GM21717 (cell line): ENCODE results near the gene VAMP8.
"Not testable (repeated sequence)": the region's sequence is repeated elsewhere in the genome, so short reads cannot be mapped to it uniquely, and the experiment has no call there.

Source experiments
- ATAC-seq: cut with Tn5 transposase; IDR thresholded peaks from one replicate; pipeline ENCODE4 v1.9.1; 2021; ENCODE audit warnings: mild to moderate bottlenecking, moderate library complexity; ENCODE audit not compliant: unreplicated experiment

VAMP8 gene

DNA sequence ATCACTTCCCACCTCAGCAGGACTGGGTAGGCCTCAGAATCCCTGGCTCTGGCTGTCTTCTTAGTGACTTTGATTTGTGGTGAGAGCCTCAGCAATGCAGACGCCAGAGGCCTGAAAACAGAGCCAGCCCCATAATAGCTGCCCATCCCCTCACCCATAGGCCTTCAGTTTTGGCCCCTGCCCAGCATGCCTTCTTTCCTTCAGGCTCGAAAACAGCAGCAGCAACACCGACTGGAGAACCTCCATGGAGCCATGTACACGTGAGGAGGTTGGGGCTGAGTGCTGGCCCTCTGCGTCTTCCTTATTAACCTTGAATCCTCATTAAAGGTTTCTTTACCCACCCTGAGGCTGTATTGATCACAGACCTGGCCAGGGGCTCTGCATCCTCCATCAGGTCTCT, 19.9 kb downstream of the VAMP8 start:
- ATAC-seq = no peak

GRCh38 chr2:85598594-85599340, 21.4 kb downstream of the VAMP8 start:
- ATAC-seq = no peak

GRCh38 chr2:85599468-85600234, 22.3 kb downstream of the VAMP8 start:
- no peak for ATAC-seq

- ATAC-seq = no peak
Measured at GRCh38 chr2:85600235-85600575, 22.8 kb downstream of the VAMP8 start.

DNA sequence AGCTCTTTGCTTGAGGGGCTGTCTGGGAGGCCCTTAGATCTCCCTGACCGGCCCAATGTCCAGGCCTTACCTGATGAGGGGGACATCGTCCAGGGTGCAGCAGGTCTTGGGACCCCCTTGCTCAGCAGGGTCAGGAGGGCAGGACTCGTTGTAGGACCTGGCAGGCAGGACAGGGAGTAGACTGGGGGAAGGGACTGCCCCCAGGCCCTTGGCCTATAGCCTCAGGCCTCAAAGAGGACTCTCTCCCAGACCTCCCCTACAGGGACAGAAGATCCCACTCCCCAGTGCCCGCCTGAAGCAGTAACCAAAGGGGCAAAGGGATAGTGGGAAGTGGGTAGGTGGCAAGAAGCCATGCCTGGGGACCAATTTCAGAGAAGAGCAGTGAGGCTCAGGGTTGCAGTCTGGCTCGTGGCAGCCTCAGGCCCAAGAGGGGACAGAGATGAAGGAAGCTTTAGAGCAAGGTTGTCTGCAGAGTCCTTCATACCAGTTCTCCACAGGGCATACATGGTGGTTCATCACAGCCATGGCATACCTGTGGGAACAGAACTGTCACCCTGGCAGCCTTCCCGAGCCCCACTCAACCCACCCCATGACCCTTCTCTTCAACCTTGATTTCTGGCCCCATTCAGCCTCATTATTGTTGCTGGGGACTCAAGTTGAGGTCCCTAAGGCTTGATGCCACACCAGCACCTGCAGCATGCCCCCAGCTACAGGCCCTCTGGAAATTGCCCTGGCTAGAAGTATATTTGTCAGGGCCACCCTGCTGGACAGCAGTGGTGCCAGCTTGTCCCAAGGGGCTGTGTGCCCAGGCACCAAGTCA, 23.8 kb downstream of the VAMP8 start:
- no peak for ATAC-seq

GRCh38 chr2:85601771-85602475, 24.5 kb downstream of the VAMP8 start:
- peak; percentile 24 for ATAC-seq

DNA sequence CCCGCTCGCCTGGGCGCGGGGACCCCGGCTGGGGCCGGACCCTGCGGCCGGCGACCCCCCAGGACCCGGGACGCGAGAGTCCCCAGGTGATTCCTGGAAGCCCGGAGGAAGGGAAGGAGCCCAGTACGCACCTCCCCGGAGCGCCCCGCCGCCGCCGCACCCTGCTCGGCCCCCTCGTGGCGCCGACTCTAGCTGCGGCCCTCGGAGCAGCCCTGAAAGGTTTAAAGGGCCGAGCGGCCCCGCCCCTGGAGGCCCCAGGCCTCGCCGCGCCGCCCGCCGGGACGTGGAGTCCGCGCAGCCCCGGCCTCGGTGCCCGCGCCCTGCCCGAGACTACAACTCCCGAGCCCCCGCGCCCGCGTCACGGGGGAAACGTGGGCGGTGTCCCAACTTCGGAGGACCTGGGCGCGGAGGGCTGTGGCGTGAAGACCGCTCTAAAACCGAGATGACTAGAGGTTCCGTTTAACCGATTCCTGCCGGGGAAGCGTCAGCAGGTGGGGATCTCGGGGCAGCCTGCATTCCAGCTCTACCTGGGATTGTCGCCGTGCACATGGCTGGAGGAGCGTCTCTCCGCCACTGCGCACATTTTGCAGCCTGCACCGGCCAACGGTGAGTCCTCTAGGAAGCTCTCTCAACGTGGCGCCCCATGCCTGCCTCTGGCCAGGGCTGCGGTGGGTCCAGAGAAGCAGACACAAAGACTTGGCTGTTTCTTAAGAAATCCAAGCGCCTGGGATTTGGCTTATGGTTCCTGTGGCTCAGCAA, 25.3 kb downstream of the VAMP8 start, which contains the start of gene TMEM150A:
TMEM150A (minus strand) TSS at position 223 of the 759 bp plus-strand sequence. CDS start 750 bp downstream, outside the sequence.
- ATAC-seq = peak; percentile 92

GRCh38 chr2:85604133-85604444, 26.7 kb downstream of the VAMP8 start:
- not testable (repeated sequence) for ATAC-seq

GRCh38 chr2:85604568-85605339, 27.4 kb downstream of the VAMP8 start:
- no peak for ATAC-seq

DNA sequence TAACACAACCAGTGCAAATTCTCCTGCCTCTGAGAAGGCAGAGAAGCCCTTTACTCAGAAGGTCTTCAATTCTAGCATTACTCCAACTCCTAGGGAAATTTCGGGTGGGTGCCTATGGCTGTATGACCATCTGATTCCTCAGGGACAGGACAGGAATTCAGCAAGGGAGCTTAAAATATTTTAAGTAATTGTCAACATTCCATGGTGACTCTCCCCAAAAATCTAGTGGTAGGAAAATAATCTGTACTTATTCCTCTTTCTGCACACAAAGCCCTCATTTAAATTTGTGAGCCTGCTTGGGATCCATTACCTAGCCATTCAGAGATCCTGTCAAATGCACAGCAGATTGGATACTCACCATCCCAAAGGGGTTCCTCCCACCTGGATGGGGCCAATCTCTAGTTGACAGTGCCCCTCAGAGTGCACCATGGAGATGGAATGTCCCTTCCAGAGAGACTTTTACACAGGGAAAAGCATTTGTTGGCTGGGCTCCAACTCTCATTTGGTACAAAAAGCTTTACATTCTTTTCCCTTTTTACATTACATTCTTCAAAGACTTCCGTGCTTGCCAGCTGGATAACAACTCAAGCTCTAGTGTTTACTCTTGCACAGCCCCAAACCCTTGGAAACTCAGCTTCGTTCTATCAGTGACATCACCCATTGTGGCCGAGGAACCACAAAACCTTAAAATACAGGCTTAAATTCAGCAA, 28.2 kb downstream of the VAMP8 start:
- no peak for ATAC-seq

GRCh38 chr2:85606116-85606455, 28.7 kb downstream of the VAMP8 start:
- no peak for ATAC-seq

GRCh38 chr2:85607268-85608215, 30.2 kb downstream of the VAMP8 start:
- ATAC-seq = no peak

DNA sequence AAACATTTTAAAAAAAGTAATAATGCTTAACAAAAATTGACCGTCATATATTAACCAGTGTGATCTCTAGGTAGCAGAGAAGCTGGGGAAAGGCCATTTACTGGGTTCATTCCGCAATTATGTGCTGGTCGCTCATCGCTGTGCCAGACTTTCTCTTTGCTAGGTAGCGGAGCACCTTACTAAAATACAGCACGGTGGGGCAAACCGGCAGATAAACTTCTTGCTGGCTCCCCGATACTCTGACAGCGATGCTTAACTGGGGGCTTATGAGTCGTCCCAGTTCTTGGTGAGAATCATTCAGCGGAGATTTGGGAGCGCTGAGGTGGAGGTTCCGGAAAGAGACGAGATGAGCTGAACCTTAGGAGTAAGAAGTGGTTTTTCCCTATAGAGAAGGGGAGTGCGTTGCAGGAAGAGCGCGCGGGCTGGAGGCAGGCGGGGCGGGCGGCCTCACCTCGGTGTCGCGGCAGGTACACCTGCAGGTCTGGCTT, 33.9 kb downstream of the VAMP8 start:
- no peak for ATAC-seq

GRCh38 chr2:85611705-85612587, 34.6 kb downstream of the VAMP8 start, which contains the start of gene C2orf68:
Gene C2orf68, minus strand, starts transcription at chr2:85612066. Its CDS starts 82 bp downstream, at chr2:85611984.
- ATAC-seq = peak; percentile 79

DNA sequence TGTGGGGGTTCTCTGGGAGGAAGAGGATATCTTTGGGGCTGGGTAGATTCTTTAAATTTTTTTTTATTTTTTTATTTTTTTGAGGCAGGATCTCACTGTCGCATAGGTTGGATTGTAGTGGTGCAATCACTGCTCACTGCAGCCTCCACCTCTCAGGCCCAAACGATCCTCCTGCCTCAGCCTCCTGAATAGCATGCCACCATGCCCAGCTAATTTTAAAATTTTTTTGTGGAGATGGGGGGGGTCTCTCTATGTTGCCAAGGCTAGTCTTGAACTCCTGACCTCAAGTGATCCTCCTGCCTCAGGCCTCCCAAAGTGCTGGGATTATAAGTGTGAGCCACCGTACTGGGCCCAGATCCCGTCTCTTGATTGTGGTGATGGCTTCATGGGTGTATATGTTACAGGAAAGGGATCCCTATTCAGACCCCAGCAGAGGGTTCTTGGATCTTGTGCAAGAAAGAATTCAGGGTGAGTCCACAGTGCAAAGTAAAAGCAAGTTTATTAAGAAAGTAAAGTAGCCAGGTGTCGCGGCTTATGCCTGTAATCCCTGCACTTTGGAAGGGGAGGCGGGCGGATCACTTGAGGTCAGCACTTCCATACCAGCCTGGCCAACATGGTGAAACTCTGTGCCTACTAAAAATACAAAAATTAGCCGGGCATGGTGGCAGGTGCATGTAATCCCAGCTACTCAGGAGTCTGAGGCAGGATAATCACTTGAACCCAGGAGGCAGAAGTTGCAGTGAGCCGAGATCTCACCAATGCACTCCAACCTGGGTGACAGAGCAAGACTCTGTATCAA, 36.5 kb downstream of the VAMP8 start:
- no peak for ATAC-seq

DNA sequence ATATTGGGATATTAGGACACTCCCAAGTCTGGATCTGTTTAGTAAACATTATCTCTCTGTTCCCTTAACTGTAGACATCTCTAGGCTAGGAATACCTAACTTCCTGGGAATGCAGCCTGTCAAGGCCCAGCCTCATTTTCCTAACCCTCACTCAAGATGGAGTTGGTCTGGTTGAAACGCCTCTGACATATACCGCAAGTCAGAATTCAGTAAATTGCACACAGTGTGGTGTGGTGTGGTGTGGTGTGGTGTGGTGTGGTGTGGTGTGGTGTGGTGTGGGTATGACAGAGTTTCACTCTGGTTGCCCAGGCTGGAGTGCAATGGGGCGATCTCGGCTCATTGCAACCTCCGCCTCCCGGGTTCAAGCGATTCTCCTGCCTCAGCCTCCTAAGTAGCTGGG, 37.4 kb downstream of the VAMP8 start:
- ATAC-seq = not testable (repeated sequence)
